GM06990 (cell line): ENCODE data around the gene BCL11B.

Experiments used
- DNase-seq: peaks from one replicate; pipeline ENCODE4 v3.0.0-alpha.2; 2011; ENCODE audit not compliant: insufficient read length; ENCODE audit errors: extremely low read depth
- H3K27me3 ChIP-seq: replicated peaks from 2 replicates; pipeline ENCODE4 v1.6.0; 2011; ENCODE audit warnings: low read length; ENCODE audit not compliant: control insufficient read depth, insufficient read depth
- H3K36me3 ChIP-seq: 2 replicates; pipeline ENCODE4 v1.5.1; 2011; ENCODE audit warnings: low read length; ENCODE audit not compliant: control insufficient read depth, insufficient read depth
- H3K4me3 ChIP-seq: replicated peaks from 2 replicates; pipeline ENCODE4 v1.5.1; 2011; ENCODE audit warnings: low read depth, mild to moderate bottlenecking, control low read depth, low read length
- TF ChIP-seq, protein P1 (sequence below): IDR thresholded peaks from 2 replicates; pipeline ENCODE4 v1.5.1; 2011; ENCODE audit warnings: low read length, control low read depth, mild to moderate bottlenecking, inconsistent platforms; ENCODE audit not compliant: insufficient read depth, poor library complexity, severe bottlenecking

BCL11B gene

GRCh38 chr14:99133636-99134515, 138.1 kb downstream of the BCL11B start:
- H3K36me3 ChIP-seq: no peaks in the 10 kb centered on the region
- H3K27me3 ChIP-seq: no peaks in the 10 kb centered on the region
- DNase-seq: no peak
- no peak overlapping the region for H3K4me3 ChIP-seq
- TF ChIP-seq, protein P1, sequence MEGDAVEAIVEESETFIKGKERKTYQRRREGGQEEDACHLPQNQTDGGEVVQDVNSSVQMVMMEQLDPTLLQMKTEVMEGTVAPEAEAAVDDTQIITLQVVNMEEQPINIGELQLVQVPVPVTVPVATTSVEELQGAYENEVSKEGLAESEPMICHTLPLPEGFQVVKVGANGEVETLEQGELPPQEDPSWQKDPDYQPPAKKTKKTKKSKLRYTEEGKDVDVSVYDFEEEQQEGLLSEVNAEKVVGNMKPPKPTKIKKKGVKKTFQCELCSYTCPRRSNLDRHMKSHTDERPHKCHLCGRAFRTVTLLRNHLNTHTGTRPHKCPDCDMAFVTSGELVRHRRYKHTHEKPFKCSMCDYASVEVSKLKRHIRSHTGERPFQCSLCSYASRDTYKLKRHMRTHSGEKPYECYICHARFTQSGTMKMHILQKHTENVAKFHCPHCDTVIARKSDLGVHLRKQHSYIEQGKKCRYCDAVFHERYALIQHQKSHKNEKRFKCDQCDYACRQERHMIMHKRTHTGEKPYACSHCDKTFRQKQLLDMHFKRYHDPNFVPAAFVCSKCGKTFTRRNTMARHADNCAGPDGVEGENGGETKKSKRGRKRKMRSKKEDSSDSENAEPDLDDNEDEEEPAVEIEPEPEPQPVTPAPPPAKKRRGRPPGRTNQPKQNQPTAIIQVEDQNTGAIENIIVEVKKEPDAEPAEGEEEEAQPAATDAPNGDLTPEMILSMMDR: no peak

DNA sequence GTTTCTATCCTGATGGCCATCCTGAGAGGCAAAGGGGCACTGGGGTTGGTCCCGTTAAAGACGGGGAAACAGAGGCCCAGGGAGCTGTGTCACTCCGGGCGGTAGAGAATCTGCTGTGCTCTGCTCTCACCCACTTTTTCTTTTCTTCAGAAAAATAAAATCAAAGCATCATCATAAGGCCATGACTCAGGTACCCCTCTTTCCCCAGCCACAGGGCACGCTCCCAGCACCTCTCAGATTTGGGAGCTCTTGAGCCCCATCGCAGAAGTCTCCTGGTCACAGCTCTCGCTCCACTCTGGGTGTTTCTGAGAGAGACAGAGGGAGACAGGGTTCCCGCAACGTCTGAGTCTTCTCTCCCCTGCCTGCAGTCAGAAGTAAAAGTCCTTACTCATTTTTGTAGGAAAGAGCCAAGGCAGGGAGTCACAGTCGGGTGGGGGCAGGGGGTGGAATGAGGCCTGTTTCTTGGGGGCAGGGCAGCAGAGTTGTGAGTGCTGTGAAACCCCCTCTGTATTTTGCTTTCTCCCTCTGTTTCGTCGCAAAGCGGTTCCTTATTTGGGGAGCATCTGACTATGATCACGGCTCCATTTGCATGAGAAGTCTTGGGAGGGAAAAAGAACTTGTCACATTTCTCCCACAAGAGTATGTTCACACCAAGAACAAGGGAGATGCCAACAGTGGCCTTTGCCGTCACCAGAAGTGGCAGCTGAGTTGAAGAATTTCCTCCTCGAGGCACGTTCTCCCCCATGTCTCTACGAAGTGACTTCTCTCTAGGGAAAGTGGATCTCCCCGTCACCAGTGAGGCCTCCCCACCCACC, 139.0 kb downstream of the BCL11B start:
- Histone ChIP-seq H3K4me3 (no peak overlapping the region), H3K36me3 (no peaks in the 10 kb centered on the region), H3K27me3 (no peaks in the 10 kb centered on the region)
- TF ChIP-seq, protein P1: no peak
- no peak for DNase-seq

GRCh38 chr14:99131632-99132271, 140.2 kb downstream of the BCL11B start:
- DNase-seq: no peak
- Histone ChIP-seq H3K27me3 (no peaks in the 10 kb centered on the region), H3K36me3 (no peaks in the 10 kb centered on the region), H3K4me3 (no peak overlapping the region)
- TF ChIP-seq, protein P1: no peak

DNA sequence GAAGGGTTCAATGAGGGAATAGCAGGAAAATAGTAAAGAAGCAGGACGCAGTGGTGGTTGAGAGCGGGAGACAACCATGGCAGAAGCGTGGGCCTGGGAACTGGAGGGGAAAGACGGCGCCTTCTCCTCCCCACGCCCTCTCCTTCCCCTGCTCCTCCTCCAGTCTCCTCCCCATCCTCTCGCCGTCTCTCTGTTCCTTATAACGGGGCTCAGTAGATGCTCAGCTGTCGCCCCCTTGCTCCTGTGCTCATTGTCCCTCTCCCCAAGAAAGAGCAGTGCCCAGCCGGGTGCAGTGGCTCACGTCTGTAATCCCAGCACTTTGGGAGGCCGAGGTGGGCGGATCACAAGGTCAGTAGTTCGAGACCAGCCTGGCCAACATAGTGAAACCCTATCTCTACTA, 142.0 kb downstream of the BCL11B start:
- TF ChIP-seq, protein P1: no peak
- H3K27me3 ChIP-seq: no peaks in the 10 kb centered on the region
- no peak for DNase-seq
- H3K4me3 ChIP-seq: no peak overlapping the region
- H3K36me3 ChIP-seq: no peaks in the 10 kb centered on the region

DNA sequence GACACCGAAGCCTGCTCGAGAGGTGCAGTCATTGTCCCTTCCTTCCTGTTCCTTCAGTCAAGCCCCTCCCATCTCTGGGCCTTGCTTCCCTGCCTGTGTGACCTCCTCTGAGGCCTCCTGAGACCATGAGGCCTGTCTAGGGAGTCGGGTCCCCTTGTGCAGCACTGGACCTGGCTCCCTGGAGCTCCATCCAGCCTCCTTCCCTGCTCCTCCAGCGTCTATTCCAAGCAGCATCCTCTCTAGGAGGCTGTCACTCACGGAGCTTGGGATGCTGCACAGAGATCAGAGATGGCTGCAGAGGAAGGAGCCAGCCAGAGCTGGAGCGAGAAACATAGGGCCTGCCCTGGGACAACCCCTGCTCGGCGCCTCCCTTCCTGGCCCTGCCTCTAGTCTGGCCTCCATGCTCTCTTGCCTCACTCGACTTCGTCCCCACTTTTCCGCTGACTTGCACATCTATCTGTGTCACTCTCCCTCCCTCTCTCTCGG, 142.7 kb downstream of the BCL11B start:
- DNase-seq: no peak
- H3K4me3 ChIP-seq: no peak overlapping the region
- no peaks in the 10 kb centered on the region for H3K27me3 ChIP-seq
- TF ChIP-seq, protein P1: no peak
- H3K36me3 ChIP-seq: no peaks in the 10 kb centered on the region
